HL-60/S4 (cell line): ENCODE results near the gene MED1.
"Not testable (repeated sequence)": the region's sequence is repeated elsewhere in the genome, so short reads cannot be mapped to it uniquely, and the experiment has no call there.

ENCODE experiments used
- in situ Hi-C: fragments of 300-500 bp; cut with MboI; formaldehyde crosslinking; loops from 2 replicates; pipeline ENCODE4 v1.14.3; 2022; ENCODE audit warnings: low sequenced_read_pairs

MED1 gene

GRCh38 chr17:39450847-39451581 is at the start of gene MED1:
MED1 (minus strand) TSS chr17:39451263; CDS start chr17:39451062, 201 bp downstream.
- in situ Hi-C loops, result no loop called here

GRCh38 chr17:39496921-39497320 is 45.9 kb upstream of the MED1 start:
- in situ Hi-C loops, result not testable (repeated sequence)

- in situ Hi-C loops, result no loop called here
These were observed 36.9 kb upstream of the MED1 start for GRCh38 chr17:39487946-39488345.

DNA sequence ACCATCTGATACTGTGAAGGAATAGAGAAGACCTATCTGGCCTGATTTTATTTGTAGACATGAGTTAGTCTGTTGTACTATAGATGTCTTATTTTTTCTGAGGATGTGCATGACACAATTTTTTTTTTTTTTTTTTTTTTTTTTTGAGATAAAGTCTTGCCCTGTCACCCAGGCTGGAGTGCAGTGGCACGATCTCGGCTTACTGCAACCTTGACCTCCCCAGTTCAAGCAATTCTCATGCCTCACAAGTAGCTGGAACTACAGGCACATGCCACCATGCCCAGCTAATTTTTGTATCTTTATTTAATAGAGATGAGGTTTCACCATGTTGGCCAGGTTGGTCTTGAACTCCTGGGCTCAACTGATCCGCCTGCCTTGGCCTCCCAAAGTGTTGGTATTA is 36.4 kb upstream of the MED1 start:
- in situ Hi-C loops, result not testable (repeated sequence)

- in situ Hi-C loops, result no loop called here
These were observed 35.2 kb upstream of the MED1 start for GRCh38 chr17:39486242-39486641.

GRCh38 chr17:39485555-39485954 is 34.5 kb upstream of the MED1 start:
- in situ Hi-C loops, result no loop called here

DNA sequence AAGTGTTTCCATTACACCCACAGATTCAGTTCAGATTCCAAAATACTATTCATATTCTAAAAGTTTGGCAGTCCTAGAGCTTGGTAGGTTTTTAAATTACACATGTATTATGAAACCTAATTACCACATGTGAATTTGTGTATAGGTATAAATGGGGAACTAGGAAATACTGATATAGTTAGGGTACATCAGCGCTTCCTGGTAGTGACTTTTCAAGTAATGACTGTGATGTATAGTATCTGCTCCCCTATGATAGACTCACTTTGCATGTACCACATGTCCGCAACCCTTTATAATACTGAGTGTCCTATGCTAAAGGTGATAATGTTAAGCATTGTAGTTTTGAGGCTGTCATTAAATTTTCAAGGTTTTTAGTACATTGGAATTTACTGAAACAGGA is 33.1 kb upstream of the MED1 start:
- in situ Hi-C loops, result no loop called here

DNA sequence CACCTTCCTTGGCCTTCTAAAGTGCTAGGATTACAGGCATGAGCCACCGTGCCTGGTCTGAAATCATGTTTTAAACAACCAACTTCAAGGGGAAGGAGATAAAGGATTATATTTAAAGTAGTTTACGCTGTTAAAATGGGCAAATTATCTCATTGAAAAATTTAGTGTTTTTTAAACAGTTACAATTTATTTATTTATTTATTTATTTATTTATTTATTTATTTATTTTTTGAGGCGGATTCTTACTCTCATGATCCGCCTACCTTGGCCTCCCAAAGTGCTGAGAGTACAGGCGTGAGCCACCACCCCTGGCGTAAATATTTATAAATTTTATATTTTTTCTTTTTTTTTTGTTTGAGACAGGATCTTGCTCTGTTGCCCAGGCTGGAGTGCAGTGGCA is 32.4 kb upstream of the MED1 start:
- in situ Hi-C loops, result no loop called here

DNA sequence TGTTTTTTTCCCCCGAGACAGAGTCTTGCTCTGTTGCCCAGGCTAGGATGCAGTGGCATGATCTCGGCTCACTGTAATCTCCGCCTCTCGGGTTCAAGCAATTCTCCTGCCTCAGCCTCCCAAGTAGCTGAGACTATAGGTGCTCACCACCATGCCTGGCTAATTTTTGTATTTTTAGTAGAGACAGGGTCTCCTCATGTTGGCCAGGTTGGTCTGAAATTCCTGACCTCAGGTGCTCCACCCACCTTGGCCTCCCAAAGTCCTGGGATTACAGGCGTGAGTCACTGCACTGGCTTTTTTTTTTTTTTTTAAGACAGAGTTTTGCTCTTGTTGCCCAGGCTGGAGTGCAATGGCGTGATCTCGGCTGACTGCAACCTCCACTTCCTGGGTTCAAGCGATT is 28.6 kb upstream of the MED1 start:
- in situ Hi-C loops, result not testable (repeated sequence)

- in situ Hi-C loops, result no loop called here
These were observed 22.2 kb upstream of the MED1 start for GRCh38 chr17:39473310-39473709.

DNA sequence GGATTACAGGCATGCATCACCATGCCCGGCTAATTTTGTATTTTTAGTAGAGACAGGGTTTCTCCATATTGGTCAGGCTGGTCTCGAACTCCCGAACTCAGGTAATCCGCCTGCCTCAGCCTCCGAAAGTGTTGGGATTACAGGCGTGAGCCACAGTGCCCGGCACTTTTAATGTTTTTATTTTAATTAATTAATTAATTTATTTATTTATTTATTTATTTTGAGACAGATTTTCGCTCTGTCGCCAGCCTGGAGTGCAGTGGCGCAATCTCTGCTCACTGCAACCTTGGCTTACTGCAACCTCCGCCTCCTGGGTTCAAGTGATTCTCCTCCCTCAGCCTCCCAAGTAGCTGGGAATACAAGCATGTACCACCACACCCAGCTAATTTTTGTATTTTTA is 17.5 kb upstream of the MED1 start:
- in situ Hi-C loops, result not testable (repeated sequence)

GRCh38 chr17:39464639-39465181 is 13.6 kb upstream of the MED1 start:
- in situ Hi-C loops, result not testable (repeated sequence)

DNA sequence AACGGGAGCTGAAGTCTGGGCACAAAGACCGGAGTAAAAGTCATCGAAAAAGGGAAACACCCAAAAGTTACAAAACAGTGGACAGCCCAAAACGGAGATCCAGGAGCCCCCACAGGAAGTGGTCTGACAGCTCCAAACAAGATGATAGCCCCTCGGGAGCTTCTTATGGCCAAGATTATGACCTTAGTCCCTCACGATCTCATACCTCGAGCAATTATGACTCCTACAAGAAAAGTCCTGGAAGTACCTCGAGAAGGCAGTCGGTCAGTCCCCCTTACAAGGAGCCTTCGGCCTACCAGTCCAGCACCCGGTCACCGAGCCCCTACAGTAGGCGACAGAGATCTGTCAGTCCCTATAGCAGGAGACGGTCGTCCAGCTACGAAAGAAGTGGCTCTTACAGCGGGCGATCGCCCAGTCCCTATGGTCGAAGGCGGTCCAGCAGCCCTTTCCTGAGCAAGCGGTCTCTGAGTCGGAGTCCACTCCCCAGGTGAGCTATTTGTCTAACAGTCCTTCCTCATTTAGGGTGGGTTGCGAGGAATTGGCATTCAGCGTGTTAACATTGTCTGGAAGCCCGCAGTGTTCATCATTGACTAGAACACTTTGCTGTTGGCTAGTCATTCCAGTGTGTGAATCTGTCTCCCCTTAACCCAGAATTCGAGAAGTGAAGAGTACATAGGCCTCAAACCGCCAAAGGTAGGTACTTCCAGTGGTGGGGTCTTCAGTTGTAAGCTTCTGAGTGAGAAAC is 11.7 kb upstream of the MED1 start:
- in situ Hi-C loops, result no loop called here

GRCh38 chr17:39461926-39462569 is 11.0 kb upstream of the MED1 start:
- in situ Hi-C loops, result no loop called here

DNA sequence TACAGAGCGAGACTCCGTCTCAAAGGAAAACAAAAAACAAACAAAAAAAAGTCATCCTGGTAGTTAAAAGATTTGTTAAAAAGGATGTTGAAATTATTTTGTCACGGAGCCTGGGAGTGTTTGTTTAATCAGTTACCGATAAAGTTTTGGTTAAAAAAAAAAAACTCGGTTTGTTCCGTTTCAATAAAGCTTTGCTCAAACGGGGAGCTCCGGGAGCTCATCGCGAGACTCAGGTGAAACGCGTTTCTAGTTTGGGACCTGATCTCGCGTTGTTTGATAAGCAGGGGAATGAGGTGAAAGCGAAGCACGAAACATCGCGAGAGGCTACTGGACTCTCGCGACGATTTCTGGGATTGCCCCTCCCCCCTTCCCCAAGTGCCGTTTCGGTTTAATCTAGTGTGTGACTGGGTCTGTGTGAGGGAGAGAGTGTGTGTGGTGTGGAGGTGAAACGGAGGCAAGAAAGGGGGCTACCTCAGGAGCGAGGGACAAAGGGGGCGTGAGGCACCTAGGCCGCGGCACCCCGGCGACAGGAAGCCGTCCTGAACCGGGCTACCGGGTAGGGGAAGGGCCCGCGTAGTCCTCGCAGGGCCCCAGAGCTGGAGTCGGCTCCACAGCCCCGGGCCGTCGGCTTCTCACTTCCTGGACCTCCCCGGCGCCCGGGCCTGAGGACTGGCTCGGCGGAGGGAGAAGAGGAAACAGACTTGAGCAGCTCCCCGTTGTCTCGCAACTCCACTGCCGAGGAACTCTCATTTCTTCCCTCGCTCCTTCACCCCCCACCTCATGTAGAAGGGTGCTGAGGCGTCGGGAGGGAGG is 10.3 kb upstream of the MED1 start, which contains the start of gene CDK12:
Gene CDK12, plus strand, starts transcription at position 374 of the 813 bp plus-strand sequence. CDS start 586 bp downstream, outside the sequence.
- in situ Hi-C loops, result no loop called here

DNA sequence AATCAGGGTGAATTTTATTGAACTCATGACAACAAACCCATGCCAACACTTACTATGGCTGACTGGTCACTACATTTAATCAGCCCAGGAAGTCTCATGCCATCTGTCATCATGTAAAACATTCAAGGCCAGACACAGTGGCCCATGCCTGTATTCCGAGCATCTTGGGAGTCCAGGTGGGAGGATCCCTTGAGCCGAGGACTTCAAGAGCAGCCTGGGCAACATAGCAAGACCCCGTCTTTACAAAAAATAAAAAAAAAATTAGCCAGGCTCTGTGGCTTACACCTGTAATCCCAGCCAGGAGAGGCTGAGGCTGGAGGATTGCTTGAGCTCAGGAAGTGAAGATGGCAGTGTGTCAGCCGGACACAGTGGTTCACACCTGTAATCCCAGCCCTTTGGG is 4.9 kb upstream of the MED1 start:
- in situ Hi-C loops, result no loop called here

DNA sequence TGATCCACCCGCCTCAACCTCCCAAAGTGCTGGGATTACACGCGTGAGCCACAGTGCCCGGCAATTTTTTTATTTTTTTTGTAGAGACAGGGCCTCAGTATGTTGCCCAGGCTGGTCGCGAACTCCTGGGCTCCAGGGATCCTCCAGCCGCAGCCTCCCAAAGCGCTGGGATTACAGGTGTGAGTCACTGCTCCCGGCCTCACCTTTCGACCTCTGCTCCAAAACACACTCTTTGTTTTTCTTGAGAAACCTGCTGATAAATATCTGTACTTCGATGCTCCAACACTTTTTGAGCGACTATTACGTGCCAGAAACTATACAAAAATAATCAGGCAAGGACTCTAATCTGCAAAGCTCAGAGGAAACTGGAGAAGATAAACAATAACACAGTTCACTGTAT is 1.0 kb downstream of the MED1 start:
- in situ Hi-C loops, result no loop called here

GRCh38 chr17:39447561-39447960 is 3.5 kb downstream of the MED1 start:
- in situ Hi-C loops, result no loop called here

- in situ Hi-C loops, result no loop called here
These were observed 7.7 kb downstream of the MED1 start for GRCh38 chr17:39443326-39443725.

- in situ Hi-C loops, result not testable (repeated sequence)
These were observed 11.2 kb downstream of the MED1 start for GRCh38 chr17:39439868-39440267.

DNA sequence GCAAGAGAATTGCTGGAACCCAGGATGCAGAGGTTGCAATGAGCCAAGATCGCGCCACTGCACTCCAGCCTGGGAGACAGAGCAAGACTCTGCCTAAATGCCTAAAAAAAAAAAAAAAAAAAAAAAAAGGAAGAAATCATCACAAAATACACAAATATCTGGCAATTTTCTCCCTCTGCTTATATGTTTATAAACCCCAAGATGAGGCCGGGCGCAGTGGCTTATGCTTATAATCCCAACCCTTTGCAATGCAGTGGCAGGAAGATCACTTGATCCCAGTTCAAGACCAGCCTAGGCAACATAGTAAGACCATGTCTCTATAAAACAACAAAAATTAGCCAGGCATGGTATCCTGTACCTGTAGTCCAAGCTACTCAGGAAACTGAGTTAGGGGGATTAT is 21.5 kb downstream of the MED1 start:
- in situ Hi-C loops, result no loop called here
